Anterior cingulate cortex (tissue), 58 donors: ENCODE data around the gene ASCL2.
A peak's percentile ranks its signal among the peaks of the same experiment; 100 is the strongest.

ENCODE experiments used
- DNase-seq, 58 donors: peaks; one replicate each; lab custom pipeline; 2025; lab: John Stamatoyannopoulos, UW

The ASCL2 gene

GRCh38 chr11:2309251-2310072, 39.1 kb upstream of the ASCL2 start:
- no peak for DNase-seq

GRCh38 chr11:2308713-2309112, 38.3 kb upstream of the ASCL2 start:
- no peak for DNase-seq

- DNase-seq = no peak
These were observed 37.3 kb upstream of the ASCL2 start for GRCh38 chr11:2307501-2308331.

- DNase-seq = no peak
These were observed 36.6 kb upstream of the ASCL2 start for GRCh38 chr11:2306877-2307500.

GRCh38 chr11:2306452-2306823, 36.0 kb upstream of the ASCL2 start:
- DNase-seq = peak in 3 of 58 donors; percentile 36 to 48 (median 45)

GRCh38 chr11:2305788-2306451, 35.5 kb upstream of the ASCL2 start:
- no peak for DNase-seq

- peak in 51 of 58 donors; percentile 29 to 83 (median 56) for DNase-seq
These were observed 34.9 kb upstream of the ASCL2 start for GRCh38 chr11:2305140-2305778.

GRCh38 chr11:2304506-2305139, 34.2 kb upstream of the ASCL2 start:
- DNase-seq = no peak

- DNase-seq = no peak
These were observed 33.5 kb upstream of the ASCL2 start for GRCh38 chr11:2303627-2304505.

GRCh38 chr11:2302896-2303626, 32.7 kb upstream of the ASCL2 start:
- DNase-seq = peak in 2 of 58 donors; percentile 27 to 45

GRCh38 chr11:2302306-2302895, 32.0 kb upstream of the ASCL2 start:
- no peak for DNase-seq

- peak in 3 of 58 donors; percentile 24 to 45 (median 25) for DNase-seq
These were observed 31.4 kb upstream of the ASCL2 start, which contains the start of the genes C11orf21 and TSPAN32 for GRCh38 chr11:2301631-2302305. TSS of gene C11orf21 (minus strand) at chr11:2301918. CDS start at chr11:2301808, 110 bp downstream. TSS of gene TSPAN32 (plus strand) at chr11:2302013. CDS start at chr11:2302150, 137 bp downstream.

GRCh38 chr11:2300936-2301630, 30.7 kb upstream of the ASCL2 start:
- DNase-seq = no peak

- no peak for DNase-seq
These were observed 30.0 kb upstream of the ASCL2 start for GRCh38 chr11:2300290-2300935.

- no peak for DNase-seq
These were observed 29.4 kb upstream of the ASCL2 start for GRCh38 chr11:2299773-2300172.
